HG02938 (cell line): Measurements from ENCODE around the gene CELF2.

Source experiments
- ATAC-seq: cut with Tn5 transposase; IDR thresholded peaks from one replicate; pipeline ENCODE4 v1.9.1; 2021; ENCODE audit warnings: mild to moderate bottlenecking, moderate library complexity; ENCODE audit not compliant: unreplicated experiment

The CELF2 gene

GRCh38 chr10:11191678-11192077, 174.0 kb downstream of the CELF2 start:
- ATAC-seq, result no peak

- ATAC-seq, result no peak
These were observed 174.8 kb downstream of the CELF2 start for GRCh38 chr10:11192304-11193000.

- ATAC-seq, result no peak
These were observed 175.4 kb downstream of the CELF2 start for GRCh38 chr10:11193001-11193551.

GRCh38 chr10:11194859-11195586, 177.4 kb downstream of the CELF2 start:
- ATAC-seq, result no peak

- no peak for ATAC-seq
These were observed 178.0 kb downstream of the CELF2 start for GRCh38 chr10:11195623-11196022.

- peak; percentile 86 for ATAC-seq
These were observed 179.6 kb downstream of the CELF2 start for GRCh38 chr10:11197266-11197712.

- ATAC-seq, result no peak
These were observed 180.2 kb downstream of the CELF2 start for GRCh38 chr10:11197878-11198277.

GRCh38 chr10:11201911-11202310, 184.2 kb downstream of the CELF2 start:
- no peak for ATAC-seq

GRCh38 chr10:11204351-11204942, 186.8 kb downstream of the CELF2 start:
- ATAC-seq, result no peak

- no peak for ATAC-seq
These were observed 187.5 kb downstream of the CELF2 start for GRCh38 chr10:11205030-11205772.

GRCh38 chr10:11206676-11207559, 189.2 kb downstream of the CELF2 start:
- ATAC-seq, result no peak

- no peak for ATAC-seq
These were observed 189.8 kb downstream of the CELF2 start for GRCh38 chr10:11207560-11207844.

- ATAC-seq, result no peak
These were observed 190.6 kb downstream of the CELF2 start for GRCh38 chr10:11208243-11208642.

- peak; percentile 58 for ATAC-seq
These were observed 191.5 kb downstream of the CELF2 start for GRCh38 chr10:11208908-11209829.

GRCh38 chr10:11209830-11210181, 192.1 kb downstream of the CELF2 start:
- ATAC-seq, result peak; percentile 32

- ATAC-seq, result peak; percentile 9
These were observed 192.7 kb downstream of the CELF2 start for GRCh38 chr10:11210211-11210922.

- ATAC-seq, result no peak
These were observed 194.8 kb downstream of the CELF2 start for GRCh38 chr10:11212288-11213085.

- ATAC-seq, result no peak
These were observed 195.5 kb downstream of the CELF2 start for GRCh38 chr10:11213137-11213536.
